IMR-90 (cell line): Measurements from ENCODE around the gene CARMIL1. TPM values are rescaled to one million over a fixed set of nuclear protein-coding genes. Genes with fewer than 3 reads are reported as not detected.

Experiments
- ATAC-seq: fragments of 200-7000 bp; cut with Tn5 transposase; 2 replicates; pipeline ENCODE4 v1.9.1; 2020; ENCODE audit warnings: low read depth, mild to moderate bottlenecking, moderate library complexity
- BruUV-seq: library from RNA; stranded (reverse); fragments of 400-500 nt; replicated peaks from 2 replicates; lab custom pipeline; 2021; lab: Mats Ljungman, UMichigan
- CTCF ChIA-PET: fragments of 300-600 bp; formaldehyde crosslinking; extraction: SDS; loops from one replicate; lab custom pipeline; 2021; ENCODE audit warnings: antibody characterized with exemption; lab: Yijun Ruan, JAX
- POLR2A ChIA-PET: fragments of 300-600 bp; sonication (Branson Sonifier 250); formaldehyde crosslinking; loops from one replicate; lab custom pipeline; 2022; ENCODE audit warnings: antibody characterized with exemption; ENCODE audit not compliant: unreplicated experiment; lab: Charles Lee
- DNase-seq: peaks from one replicate; pipeline ENCODE4 v3.0.0; 2013
- H2AFZ ChIP-seq: replicated peaks from 2 replicates; pipeline ENCODE3; 2013; ENCODE audit warnings: low read length, mild to moderate bottlenecking; ENCODE audit not compliant: poor library complexity
- H2AK5ac ChIP-seq: 2 replicates; pipeline ENCODE4 v1.6.1; 2013; ENCODE audit warnings: low read depth, low read length, inconsistent platforms
- H2AK9ac ChIP-seq: replicated peaks from 2 replicates; pipeline ENCODE3; 2013; ENCODE audit warnings: mild to moderate bottlenecking, low read depth, low read length, moderate library complexity; ENCODE audit not compliant: poor library complexity
- H2BK120ac ChIP-seq: 2 replicates; pipeline ENCODE4 v1.6.1; 2013; ENCODE audit warnings: low read depth, low read length, inconsistent platforms
- H2BK15ac ChIP-seq: 3 replicates; pipeline ENCODE4 v1.6.1; 2013; ENCODE audit warnings: low read depth, low read length, inconsistent platforms
- H2BK20ac ChIP-seq: 2 replicates; pipeline ENCODE4 v1.6.1; 2013; ENCODE audit warnings: low read depth, mild to moderate bottlenecking, inconsistent platforms, low read length, moderate library complexity
- H2BK5ac ChIP-seq: 2 replicates; pipeline ENCODE4 v1.6.1; 2013; ENCODE audit warnings: mild to moderate bottlenecking, low read depth, low read length, inconsistent platforms; ENCODE audit not compliant: poor library complexity, severe bottlenecking
- H3K14ac ChIP-seq: replicated peaks from 2 replicates; pipeline ENCODE4 v1.6.1; 2013; ENCODE audit warnings: low read depth, low read length, inconsistent platforms
- H3K18ac ChIP-seq: 2 replicates; pipeline ENCODE4 v1.6.1; 2013; ENCODE audit warnings: low read depth, low read length, control low read depth
- H3K23ac ChIP-seq: 2 replicates; pipeline ENCODE4 v1.6.1; 2013; ENCODE audit warnings: low read depth, low read length, inconsistent platforms
- H3K27ac ChIP-seq: 2 replicates; pipeline ENCODE4 v1.5.1; 2013; ENCODE audit warnings: mild to moderate bottlenecking, control low read depth, low read length; ENCODE audit not compliant: insufficient read depth
- H3K27me3 ChIP-seq: 2 replicates; pipeline ENCODE4 v1.6.1; 2013; ENCODE audit warnings: low read length; ENCODE audit not compliant: control insufficient read depth, insufficient read depth
- H3K36me3 ChIP-seq: 2 replicates; pipeline ENCODE4 v1.6.1; 2013; ENCODE audit warnings: low read length, mixed read lengths; ENCODE audit not compliant: control insufficient read depth, insufficient read depth
- H3K4ac ChIP-seq: 2 replicates; pipeline ENCODE4 v1.6.1; 2013; ENCODE audit warnings: low read depth, low read length, inconsistent platforms
- H3K4me1 ChIP-seq: 2 replicates; pipeline ENCODE4 v1.6.1; 2013; ENCODE audit warnings: low read length, mixed read lengths; ENCODE audit not compliant: control insufficient read depth, insufficient read depth
- H3K4me2 ChIP-seq: 2 replicates; pipeline ENCODE4 v1.6.1; 2013; ENCODE audit warnings: low read depth, mild to moderate bottlenecking, control low read depth, low read length, moderate library complexity
- H3K4me3 ChIP-seq: 2 replicates; pipeline ENCODE4 v1.5.1; 2013; ENCODE audit warnings: low read depth, mild to moderate bottlenecking, control low read depth, low read length, moderate library complexity; ENCODE audit not compliant: insufficient read depth
- H3K56ac ChIP-seq: 2 replicates; pipeline ENCODE4 v1.6.1; 2013; ENCODE audit warnings: low read length, inconsistent platforms; ENCODE audit not compliant: insufficient read depth; ENCODE audit errors: extremely low read depth
- H3K79me1 ChIP-seq, 2 experiments: 2 replicates each; pipeline ENCODE4 v1.6.1; 2013; ENCODE audit warnings: low read length in 2 of 2, inconsistent platforms in 1 of 2, low read depth in 1 of 2
- H3K9ac ChIP-seq: 2 replicates; pipeline ENCODE4 v1.6.1; 2013; ENCODE audit warnings: low read depth, low read length, control low read depth
- H3K9me1 ChIP-seq: 2 replicates; pipeline ENCODE4 v1.6.1; 2013; ENCODE audit warnings: low read length, inconsistent platforms; ENCODE audit not compliant: insufficient read depth
- H3K9me3 ChIP-seq: 2 replicates; pipeline ENCODE4 v1.6.1; 2013; ENCODE audit warnings: low read length; ENCODE audit not compliant: control insufficient read depth, insufficient read depth
- H4K20me1 ChIP-seq: 2 replicates; pipeline ENCODE4 v1.6.1; 2013; ENCODE audit warnings: low read length, inconsistent platforms; ENCODE audit not compliant: insufficient read depth
- H4K5ac ChIP-seq: 2 replicates; pipeline ENCODE4 v1.6.1; 2013; ENCODE audit warnings: mild to moderate bottlenecking, low read depth, low read length, control low read depth
- H4K8ac ChIP-seq, 2 experiments: 2 replicates each; pipeline ENCODE4 v1.6.1; 2013; ENCODE audit warnings: low read depth in 2 of 2, low read length in 2 of 2, control low read depth in 1 of 2, inconsistent platforms in 1 of 2
- H4K91ac ChIP-seq: 2 replicates; pipeline ENCODE4 v1.6.1; 2013; ENCODE audit warnings: low read depth, low read length, inconsistent platforms; ENCODE audit not compliant: insufficient read depth
- CEBPB ChIP-seq: IDR thresholded peaks from 2 replicates; pipeline ENCODE4 v1.6.1; 2012; ENCODE audit warnings: low read depth, low read length, improper control_type of control experiment
- ELK1 ChIP-seq: fragments of 150-350 bp; IDR thresholded peaks from 2 replicates; pipeline ENCODE4 v1.6.1; 2016; ENCODE audit warnings: low read depth, mild to moderate bottlenecking, low read length, moderate library complexity, borderline replicate concordance
- RAD21 ChIP-seq: IDR thresholded peaks from 2 replicates; pipeline ENCODE4 v1.6.1; 2012; ENCODE audit warnings: low read length, improper control_type of control experiment
- SMC3 ChIP-seq: fragments of 150-350 bp; IDR thresholded peaks from 2 replicates; pipeline ENCODE4 v1.6.1; 2016; ENCODE audit warnings: low read depth, mild to moderate bottlenecking, antibody characterized with exemption, low read length, moderate library complexity
- WGBS, 2 experiments: methylation state at CpG; one replicate each; pipeline versions ENCODE4 v1.1.5 to v1.1.7; 2013; ENCODE audit warnings: missing lambda C conversion rate in 2 of 2; ENCODE audit not compliant: insufficient read length in 1 of 2; ENCODE audit errors: extremely low coverage in 2 of 2; 5-methylcytosine and 5-hydroxymethylcytosine counted together
- dilution Hi-C: fragments of 300-500 bp; cut with HindIII; formaldehyde crosslinking; loops from one replicate; pipeline ENCODE4 v1.14.3; 2018; ENCODE audit warnings: low sequenced_read_pairs; ENCODE audit not compliant: unreplicated experiment
- in situ Hi-C: fragments of 300-500 bp; cut with MboI; formaldehyde crosslinking; loops from 3 replicates; pipeline ENCODE4 v1.14.3; 2019; ENCODE audit warnings: low sequenced_read_pairs, inconsistent platforms, mixed read lengths
- intact Hi-C: fragments of 100-400 bp; cut with micrococcal nuclease; formaldehyde crosslinking; loops from 2 replicates; pipeline ENCODE4 v1.10.0; 2022
- polyA plus RNA-seq, 3 experiments: library from polyadenylated mRNA; depleted of rRNA; stranded (reverse); fragments of >200 nt; gene quantifications; 2 replicates each; pipeline ENCODE4 v1.2.3, GENCODE V29; 2012; ENCODE audit warnings: low replicate concordance in 1 of 3
- total RNA-seq: library from RNA; depleted of rRNA; stranded (reverse); fragments of >200 nt; gene quantifications from 2 replicates; pipeline ENCODE4 v1.2.3, GENCODE V29; 2012

CARMIL1 gene
- total and polyA plus RNA-seq, 2 of the 4 experiments (the other 2 are of a cell fraction) = 1.3 to 2.9 TPM

- no peak overlapping the region for H2BK15ac ChIP-seq
- H3K14ac ChIP-seq = no peak overlapping the region
- no peak overlapping the region for H2AK9ac ChIP-seq
- in situ Hi-C loops (loop anchor here (5.0 kb wide), 1 partner anchor 215 kb away; no protein-coding TSS in a partner anchor), intact Hi-C loops (no loop called here), dilution Hi-C loops (no loop called here)
- no peak overlapping the region for H2BK20ac ChIP-seq
- H3K9me3 ChIP-seq = no peaks in the 10 kb centered on the region
- TF ChIP-seq RAD21 = no peak
- no peak for TF ChIP-seq SMC3
- TF ChIP-seq ELK1 = no peak
- TF ChIP-seq CEBPB = no peak
- H4K20me1 ChIP-seq = no peaks in the 10 kb centered on the region
- no CpG with 5 or more reads among the region's 5 CpGs for WGBS, 2 experiments
- H3K36me3 ChIP-seq = no peaks in the 10 kb centered on the region
- POLR2A ChIA-PET = no interaction called here
- H2AFZ ChIP-seq = no peak overlapping the region
- H3K79me1 ChIP-seq = no peaks in the 10 kb centered on the region
- no peaks in the 10 kb centered on the region for H3K4me1 ChIP-seq
- H3K23ac ChIP-seq = no peak overlapping the region
- no peak overlapping the region for H2BK5ac ChIP-seq
- CTCF ChIA-PET = no interaction called here
- H3K18ac ChIP-seq = no peak overlapping the region
- no peaks in the 10 kb centered on the region for H3K27me3 ChIP-seq
- H4K8ac ChIP-seq = no peak overlapping the region
- H3K27ac ChIP-seq = no peak overlapping the region
- no peak overlapping the region for H3K4me3 ChIP-seq
- H3K9ac ChIP-seq = no peak overlapping the region
- ATAC-seq = no peak
- H2AK5ac ChIP-seq = no peak overlapping the region
- BruUV-seq = no TSS peak
- no peak overlapping the region for H4K91ac ChIP-seq
- H3K4me2 ChIP-seq = no peak overlapping the region
- no peak overlapping the region for H2BK120ac ChIP-seq
- no peak overlapping the region for H3K56ac ChIP-seq
- H3K9me1 ChIP-seq = no peaks in the 10 kb centered on the region
- DNase-seq = no peak
- H4K5ac ChIP-seq = no peak overlapping the region
- H3K4ac ChIP-seq = no peak overlapping the region
Observed at GRCh38 chr6:25487012-25487411, 207.8 kb downstream of the CARMIL1 start.
